Muscle layer of duodenum (tissue), 2 donors: ENCODE results near the gene SAMD1.

ENCODE experiments used
- H3K27ac ChIP-seq: one replicate; pipeline ENCODE4 v1.7.0; 2013; ENCODE audit warnings: mild to moderate bottlenecking, low read length
- H3K27me3 ChIP-seq: one replicate; pipeline ENCODE4 v1.7.0; 2013; ENCODE audit warnings: low read depth, mild to moderate bottlenecking, control low read depth, low read length
- H3K36me3 ChIP-seq, 2 donors: one replicate each; pipeline ENCODE4 v1.7.0; 2013; ENCODE audit warnings: low read length in 2 of 2, control low read depth in 1 of 2, mild to moderate bottlenecking in 1 of 2; ENCODE audit not compliant: insufficient read depth in 2 of 2, control insufficient read depth in 1 of 2
- H3K4me1 ChIP-seq, 2 donors: one replicate each; pipeline ENCODE4 v1.7.0; 2013; ENCODE audit warnings: low read length in 2 of 2, mild to moderate bottlenecking in 2 of 2, control low read depth in 1 of 2, moderate library complexity in 1 of 2; ENCODE audit not compliant: insufficient read depth in 2 of 2, control insufficient read depth in 1 of 2
- H3K4me3 ChIP-seq, 2 donors: one replicate each; pipeline ENCODE4 v1.7.0; 2013; ENCODE audit warnings: low read length in 2 of 2, low read depth in 1 of 2, mild to moderate bottlenecking in 1 of 2
- H3K9me3 ChIP-seq, 2 donors: one replicate each; pipeline ENCODE4 v1.7.0; 2013; ENCODE audit warnings: low read length in 2 of 2, control low read depth in 1 of 2, mild to moderate bottlenecking in 1 of 2; ENCODE audit not compliant: control insufficient read depth in 1 of 2
- donor health status: healthy.

The SAMD1 gene

GRCh38 chr19:14090509-14091080 lies at the start of gene SAMD1:
Gene SAMD1 (minus strand): TSS chr19:14090751.
- Histone ChIP-seq H3K27me3 (no peaks in the 10 kb centered on the region), H3K36me3 (peaks cover 0 to 6% of the 10 kb centered on the region in 2 donors), H3K4me1 (peaks cover 0 to 16% of the 10 kb centered on the region in 2 donors), H3K9me3 (peaks cover 6 to 8% of the 10 kb centered on the region in 2 donors), H3K27ac (peak within 1 kb of the TSS; percentile 72), H3K4me3 (peak within 1 kb of the TSS; percentile 76 to 81)

GRCh38 chr19:14139944-14140343 lies 49.4 kb upstream of the SAMD1 start:
- H3K4me1 ChIP-seq, result peaks cover 7 to 20% of the 10 kb centered on the region in 2 donors
- H3K4me3 ChIP-seq, result no peak overlapping the region
- no peaks in the 10 kb centered on the region for H3K27me3 ChIP-seq
- H3K9me3 ChIP-seq, result no peaks in the 10 kb centered on the region
- H3K36me3 ChIP-seq, result no peaks in the 10 kb centered on the region
- H3K27ac ChIP-seq, result no peak overlapping the region

GRCh38 chr19:14138576-14139265 lies 48.2 kb upstream of the SAMD1 start:
- Histone ChIP-seq H3K4me1 (peaks cover 7 to 20% of the 10 kb centered on the region in 2 donors), H3K36me3 (no peaks in the 10 kb centered on the region), H3K4me3 (no peak overlapping the region), H3K27ac (no peak overlapping the region), H3K27me3 (no peaks in the 10 kb centered on the region), H3K9me3 (no peaks in the 10 kb centered on the region)

DNA sequence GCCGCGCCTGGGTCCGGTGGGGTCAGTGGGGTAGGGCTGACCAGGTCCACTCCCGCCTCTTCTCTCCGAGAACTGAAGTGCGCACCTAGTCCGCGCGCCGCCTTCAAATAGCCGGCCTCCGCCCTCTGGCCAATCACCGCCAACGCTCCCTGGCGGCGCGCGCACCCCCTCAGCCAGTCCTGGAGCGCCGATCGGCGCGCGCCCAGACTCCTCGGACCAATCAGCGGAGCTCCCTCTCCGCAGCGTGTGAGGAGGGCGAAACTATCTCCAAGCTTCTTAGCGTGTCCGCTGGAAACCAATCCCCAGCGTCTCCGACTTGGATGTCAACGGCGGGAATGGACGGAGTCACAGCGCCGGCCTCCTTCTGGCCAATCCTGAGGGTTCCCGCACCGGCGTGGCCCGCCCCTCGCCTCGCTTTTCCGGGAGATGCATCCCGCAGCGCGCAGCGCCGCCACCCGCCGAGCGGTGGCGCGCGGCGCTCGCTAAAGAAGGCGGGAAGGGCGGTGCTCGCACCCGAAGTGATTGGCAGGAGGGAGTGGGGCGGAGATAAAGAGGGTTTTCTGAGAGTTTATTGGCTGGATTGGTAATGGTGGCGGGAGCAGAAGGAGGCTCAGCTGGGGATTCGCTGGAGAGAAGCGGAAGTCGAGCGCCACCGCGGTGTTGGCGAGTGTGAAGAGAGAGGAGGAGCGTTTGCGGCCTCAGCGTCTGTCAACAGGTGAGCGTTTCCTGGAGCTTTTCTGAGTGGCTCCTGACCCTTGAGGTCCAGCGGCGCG lies 46.1 kb upstream of the SAMD1 start, which contains the start of gene ASF1B:
Gene ASF1B, minus strand, starts transcription at position 81 of the 773 bp plus-strand sequence. CDS start 133 bp downstream, outside the sequence.
- H3K4me1 ChIP-seq, result peaks cover 7 to 20% of the 10 kb centered on the region in 2 donors
- peak within 1 kb of the TSS; percentile 68 to 84 for H3K4me3 ChIP-seq
- peak within 1 kb of the TSS; percentile 83 for H3K27ac ChIP-seq
- H3K27me3 ChIP-seq, result no peaks in the 10 kb centered on the region
- no peaks in the 10 kb centered on the region for H3K9me3 ChIP-seq
- no peaks in the 10 kb centered on the region for H3K36me3 ChIP-seq

DNA sequence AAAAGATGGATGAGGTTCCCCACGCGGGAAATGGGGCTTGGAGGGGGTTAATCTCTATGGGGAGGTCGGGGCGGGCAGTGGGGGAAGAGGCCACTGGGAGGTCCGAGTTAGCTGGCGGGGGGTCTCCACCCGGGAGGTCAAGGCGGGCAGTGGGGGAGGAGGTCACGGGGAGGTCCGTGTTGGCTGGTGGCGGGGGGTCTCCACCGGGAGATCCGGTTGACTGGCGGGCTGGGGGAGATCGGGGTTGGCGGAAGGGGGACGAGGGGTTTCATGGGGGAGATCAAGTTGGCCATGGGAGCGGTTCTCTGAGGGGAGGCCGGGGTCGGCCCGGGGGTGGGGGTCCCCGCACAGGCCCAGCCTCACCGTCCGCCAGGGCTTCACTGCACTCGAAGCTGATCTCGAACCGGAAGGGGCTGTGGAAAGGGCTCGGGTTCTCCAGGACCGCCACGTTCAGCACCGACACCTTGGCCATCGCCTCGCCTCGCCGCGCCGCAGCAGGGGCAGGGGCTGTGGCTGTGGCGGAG lies 45.5 kb upstream of the SAMD1 start:
- peaks cover 7 to 20% of the 10 kb centered on the region in 2 donors for H3K4me1 ChIP-seq
- peak overlapping the region; percentile 44 to 84 for H3K4me3 ChIP-seq
- H3K36me3 ChIP-seq, result no peaks in the 10 kb centered on the region
- H3K9me3 ChIP-seq, result no peaks in the 10 kb centered on the region
- no peaks in the 10 kb centered on the region for H3K27me3 ChIP-seq
- no peak overlapping the region for H3K27ac ChIP-seq

DNA sequence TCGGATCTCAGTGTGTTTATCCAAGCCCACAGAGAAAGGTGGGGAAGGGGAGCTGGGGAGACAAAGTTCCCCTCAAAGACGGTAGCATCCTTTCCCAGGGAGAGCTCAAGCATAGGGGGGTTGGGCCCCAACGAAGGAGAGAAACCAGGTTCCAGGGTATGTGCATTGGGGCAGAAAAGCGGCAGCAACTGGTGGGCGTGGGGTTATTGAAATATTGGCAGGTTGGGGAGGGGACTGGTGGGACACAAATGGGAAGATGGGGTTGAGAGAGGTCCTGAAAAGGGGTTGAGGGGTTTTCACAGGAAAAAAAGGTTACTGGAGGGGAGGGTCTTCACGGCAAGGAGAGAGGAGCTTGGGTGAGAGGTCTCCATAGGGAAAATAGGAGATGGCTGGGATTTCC lies 44.8 kb upstream of the SAMD1 start:
- Histone ChIP-seq H3K4me3 (peak overlapping the region in 1 of 2 donors; percentile 44), H3K27ac (no peak overlapping the region), H3K9me3 (no peaks in the 10 kb centered on the region), H3K36me3 (no peaks in the 10 kb centered on the region), H3K4me1 (peaks cover 7 to 20% of the 10 kb centered on the region in 2 donors), H3K27me3 (no peaks in the 10 kb centered on the region)

- H3K36me3 ChIP-seq, result no peaks in the 10 kb centered on the region
- H3K9me3 ChIP-seq, result no peaks in the 10 kb centered on the region
- H3K4me3 ChIP-seq, result no peak overlapping the region
- H3K4me1 ChIP-seq, result peaks cover 0 to 4% of the 10 kb centered on the region in 2 donors
- H3K27ac ChIP-seq, result no peak overlapping the region
- no peaks in the 10 kb centered on the region for H3K27me3 ChIP-seq
Observed at GRCh38 chr19:14127929-14128509, 37.5 kb upstream of the SAMD1 start.

DNA sequence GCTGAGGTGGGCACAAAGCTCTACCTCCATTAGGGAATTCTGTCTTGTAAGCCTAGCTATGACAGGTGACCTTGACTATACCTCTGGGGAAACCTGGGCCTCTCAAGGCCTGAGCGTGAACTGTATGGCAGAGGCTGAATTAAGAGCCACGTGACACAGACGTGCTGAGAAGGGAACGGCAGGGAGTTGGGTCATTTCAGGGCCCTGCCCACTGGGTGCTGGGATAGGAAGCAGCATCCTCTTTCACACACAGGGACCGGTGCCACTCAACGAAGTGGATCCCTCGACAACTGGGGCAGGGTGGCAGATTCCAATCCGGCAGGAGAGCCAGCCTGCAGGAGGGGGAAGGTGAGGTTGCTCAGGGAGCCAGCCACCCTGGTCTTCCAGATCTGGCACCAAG lies 36.6 kb upstream of the SAMD1 start:
- Histone ChIP-seq H3K27me3 (no peaks in the 10 kb centered on the region), H3K4me1 (peaks cover 0 to 4% of the 10 kb centered on the region in 2 donors), H3K9me3 (no peaks in the 10 kb centered on the region), H3K36me3 (no peaks in the 10 kb centered on the region), H3K4me3 (no peak overlapping the region), H3K27ac (no peak overlapping the region)

DNA sequence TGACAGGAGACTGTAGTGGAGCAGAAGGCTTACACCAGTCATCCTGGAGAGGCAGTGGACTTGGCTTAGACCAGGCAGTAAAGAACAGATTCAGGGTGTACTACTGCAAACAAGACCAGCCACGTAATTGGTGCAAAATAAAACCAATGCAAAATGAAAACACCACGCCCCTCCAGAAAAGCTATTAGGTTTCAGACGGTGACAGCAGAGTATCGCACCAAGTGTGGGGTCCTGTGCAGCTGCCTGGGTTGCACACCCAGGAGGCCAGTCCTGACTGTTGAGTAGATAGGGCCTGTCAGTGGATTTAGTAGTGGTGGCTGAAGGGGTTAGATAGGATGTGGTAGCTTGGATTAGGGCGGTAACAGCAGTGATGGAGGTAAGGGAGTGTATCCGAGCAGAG lies 32.4 kb upstream of the SAMD1 start:
- no peak overlapping the region for H3K4me3 ChIP-seq
- no peaks in the 10 kb centered on the region for H3K27me3 ChIP-seq
- H3K9me3 ChIP-seq, result no peaks in the 10 kb centered on the region
- H3K4me1 ChIP-seq, result peaks cover 11 to 19% of the 10 kb centered on the region in 2 donors
- H3K36me3 ChIP-seq, result peaks cover 0 to 4% of the 10 kb centered on the region in 2 donors
- H3K27ac ChIP-seq, result no peak overlapping the region

DNA sequence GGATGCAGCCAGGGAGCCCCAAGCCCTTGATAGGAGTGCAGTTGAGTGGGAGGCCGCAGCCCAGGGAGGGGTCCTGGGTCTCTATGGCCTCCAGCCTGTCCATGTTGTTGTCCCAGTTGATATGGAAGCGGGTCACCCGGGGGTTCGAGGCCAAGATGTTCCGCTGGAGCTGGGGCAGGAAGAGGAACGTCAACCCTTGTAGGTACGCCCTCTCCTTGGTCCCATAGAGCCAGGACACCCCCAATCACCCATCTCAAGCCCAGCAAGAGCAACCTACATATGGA lies 29.9 kb upstream of the SAMD1 start:
- Histone ChIP-seq H3K36me3 (peaks cover 0 to 4% of the 10 kb centered on the region in 2 donors), H3K27me3 (no peaks in the 10 kb centered on the region), H3K4me1 (peaks cover 25 to 36% of the 10 kb centered on the region in 2 donors), H3K9me3 (no peaks in the 10 kb centered on the region), H3K4me3 (no peak overlapping the region), H3K27ac (no peak overlapping the region)
